Glomerular visceral epithelial cell (primary cell): ENCODE data around the gene VWC2.
"Not testable (repeated sequence)": the region's sequence is repeated elsewhere in the genome, so short reads cannot be mapped to it uniquely, and the experiment has no call there.

Source experiments
- DNase-seq: peaks from one replicate; pipeline ENCODE4 v3.0.0-alpha.2; 2016; ENCODE audit errors: extremely low spot score

The VWC2 gene

GRCh38 chr7:49851614-49851934 lies 78.1 kb downstream of the VWC2 start:
- DNase-seq = not testable (repeated sequence)

DNA sequence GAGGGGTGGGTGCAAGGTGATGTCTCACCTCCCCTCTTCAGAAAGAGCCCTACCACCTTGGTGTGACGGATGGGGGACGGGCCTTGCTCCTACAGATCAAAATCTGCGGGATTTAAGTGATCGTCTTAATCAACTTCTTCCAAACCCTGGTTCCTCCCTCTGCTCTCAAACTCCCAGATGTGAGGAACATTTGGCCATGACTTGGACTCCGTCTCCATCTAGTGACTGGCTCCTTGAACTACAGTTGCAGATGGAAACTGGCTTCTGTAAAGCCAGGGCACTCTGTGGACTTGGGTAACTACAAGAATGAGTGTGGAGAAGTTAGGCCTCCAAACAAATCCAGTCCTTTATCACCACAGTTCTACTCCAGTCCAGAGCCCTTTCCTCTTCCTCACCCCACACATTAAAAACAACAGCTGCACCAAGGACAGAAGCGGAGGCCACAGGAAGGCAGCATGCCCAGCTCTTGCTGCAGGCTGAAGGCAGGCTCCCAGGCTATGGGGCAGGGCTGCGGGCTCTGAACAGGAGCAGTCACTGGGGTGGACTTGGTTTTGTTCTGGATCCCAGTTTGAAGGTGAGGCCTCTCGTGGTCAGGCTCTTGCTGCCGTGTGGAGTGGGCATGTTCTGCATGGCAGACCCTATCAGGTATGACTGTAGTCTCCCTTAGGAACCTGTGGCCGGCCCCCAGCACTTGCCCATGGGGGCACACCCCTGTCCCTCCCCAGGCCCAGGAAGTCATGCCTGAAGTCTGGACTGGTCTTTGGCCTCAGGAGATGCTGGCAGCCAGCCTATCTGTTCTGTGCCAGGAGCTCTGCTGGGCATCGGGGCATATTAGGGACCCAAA lies 79.4 kb downstream of the VWC2 start:
- DNase-seq = peak; percentile 54

- no peak for DNase-seq
Observed at GRCh38 chr7:49855281-49855980, 82.0 kb downstream of the VWC2 start.

GRCh38 chr7:49860293-49860692 lies 86.9 kb downstream of the VWC2 start:
- no peak for DNase-seq

- DNase-seq = no peak
Observed at GRCh38 chr7:49866076-49866735, 92.8 kb downstream of the VWC2 start.

DNA sequence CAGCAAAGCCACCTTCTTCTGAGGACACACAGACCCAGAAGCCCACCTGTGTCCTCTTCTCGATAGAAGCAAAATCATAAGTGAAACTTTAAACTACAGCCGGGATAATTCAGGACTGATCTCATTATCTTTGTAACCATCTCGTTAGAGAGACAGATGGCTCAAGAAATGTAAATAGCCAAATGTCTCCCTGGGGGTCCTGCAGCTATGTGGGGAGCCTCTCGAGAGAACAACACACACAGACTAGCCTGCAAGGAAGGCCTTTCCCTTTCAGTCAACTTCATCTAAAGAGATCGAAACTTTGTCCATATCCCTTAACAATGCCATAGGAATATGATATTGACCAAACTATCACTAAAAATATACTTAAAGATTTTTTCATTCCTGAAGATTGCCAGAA lies 93.5 kb downstream of the VWC2 start:
- DNase-seq = no peak

GRCh38 chr7:49873420-49873819 lies 100.0 kb downstream of the VWC2 start:
- DNase-seq = no peak

GRCh38 chr7:49875336-49875735 lies 101.9 kb downstream of the VWC2 start:
- DNase-seq = no peak

GRCh38 chr7:49876202-49876601 lies 102.8 kb downstream of the VWC2 start:
- DNase-seq = no peak

GRCh38 chr7:49878089-49878488 lies 104.7 kb downstream of the VWC2 start:
- DNase-seq = no peak

- no peak for DNase-seq
Observed at GRCh38 chr7:49878627-49879026, 105.2 kb downstream of the VWC2 start.

GRCh38 chr7:49883933-49884332 lies 110.5 kb downstream of the VWC2 start:
- no peak for DNase-seq

DNA sequence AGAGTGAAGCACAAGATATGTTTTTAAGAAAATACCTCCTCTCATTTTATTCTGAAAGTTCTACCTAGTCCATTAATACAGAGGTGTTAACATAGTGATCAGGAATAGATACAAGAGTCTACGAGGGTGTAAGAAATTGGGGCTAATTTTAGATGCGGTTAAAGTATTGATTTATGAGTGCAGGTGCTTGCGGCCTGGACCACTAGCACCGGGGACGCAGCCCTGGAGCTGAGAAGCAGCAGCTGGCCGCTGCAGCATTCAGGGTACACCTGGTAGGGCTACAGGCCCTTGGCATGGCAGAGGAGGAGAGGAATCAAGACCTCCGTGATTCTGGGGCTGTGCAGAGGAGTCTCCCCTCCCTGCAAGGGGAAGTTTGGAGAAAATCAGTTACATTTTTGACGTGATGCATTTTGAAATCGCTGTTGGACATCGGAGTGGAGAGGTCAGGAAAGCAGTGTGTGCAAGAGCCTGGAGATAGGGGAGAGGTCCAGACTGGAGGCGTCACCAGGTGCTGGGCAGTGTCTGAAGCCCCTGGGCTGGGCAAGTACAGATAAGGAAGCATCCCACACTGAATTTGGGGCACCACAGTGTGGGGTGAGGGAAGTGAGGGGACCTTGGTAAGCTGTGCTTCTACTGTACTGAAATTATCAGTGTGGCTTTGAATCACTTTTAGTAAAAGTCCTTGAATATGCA lies 112.3 kb downstream of the VWC2 start:
- DNase-seq = no peak

DNA sequence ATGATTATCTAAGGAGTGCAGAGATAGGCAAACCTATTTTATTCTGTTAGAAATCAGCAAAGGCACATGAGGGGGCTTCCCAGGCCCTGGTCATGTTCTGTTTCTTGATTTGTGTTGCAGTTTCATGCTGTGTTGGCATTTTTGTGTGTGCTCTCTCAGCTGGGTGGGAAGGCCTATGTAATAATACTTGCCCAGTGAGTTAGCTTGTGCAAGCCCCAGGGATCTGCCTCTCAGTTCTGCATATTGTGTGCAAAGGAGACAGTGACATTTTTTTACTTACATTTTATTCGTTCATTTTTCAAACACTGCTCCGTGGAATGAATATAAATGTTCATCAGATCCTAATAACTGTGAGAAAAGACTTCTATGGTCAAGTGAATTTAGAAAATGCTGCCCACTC lies 119.0 kb downstream of the VWC2 start:
- no peak for DNase-seq

DNA sequence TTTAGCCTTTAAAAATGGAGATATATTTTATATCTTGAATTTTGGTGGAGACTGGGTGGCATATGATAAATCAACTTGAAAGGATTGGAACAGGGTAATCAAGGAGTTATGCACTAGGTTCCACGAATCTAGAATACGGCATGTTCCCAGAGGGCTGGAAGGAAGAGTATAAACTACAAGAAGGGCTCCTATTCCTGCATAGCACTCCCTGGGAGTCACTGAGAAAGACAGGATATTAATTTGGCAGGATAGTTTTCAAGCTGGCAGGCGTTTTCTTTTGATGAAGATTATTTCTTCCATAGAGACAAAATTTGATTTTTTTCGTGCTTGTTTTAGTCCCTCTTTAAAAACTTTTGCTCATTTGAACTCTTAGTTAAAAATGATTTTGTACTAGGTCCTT lies 119.7 kb downstream of the VWC2 start:
- no peak for DNase-seq

DNA sequence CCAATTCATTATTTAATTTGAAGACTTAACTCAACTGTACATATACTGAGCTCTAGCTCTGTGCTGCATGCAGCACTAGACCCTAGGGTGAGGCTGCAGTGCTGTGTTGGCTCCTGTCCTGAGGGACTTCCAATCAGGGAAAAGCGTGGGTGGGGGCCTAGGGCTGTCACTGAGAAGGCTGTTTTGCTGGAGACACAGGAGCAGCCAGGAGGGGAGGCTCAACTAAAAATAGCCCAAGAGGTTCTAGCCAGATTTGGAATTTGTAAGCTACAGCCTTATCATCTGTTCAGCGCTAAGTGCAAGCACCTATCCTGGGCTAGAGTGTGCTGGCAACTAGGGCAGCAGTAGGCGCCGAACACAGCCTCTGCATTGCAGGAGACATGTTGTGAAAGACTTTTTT lies 121.1 kb downstream of the VWC2 start:
- DNase-seq = no peak

- no peak for DNase-seq
Observed at GRCh38 chr7:49911909-49912308, 138.5 kb downstream of the VWC2 start.

GRCh38 chr7:49926720-49927119 lies 153.3 kb downstream of the VWC2 start:
- no peak for DNase-seq

GRCh38 chr7:49927631-49928030 lies 154.2 kb downstream of the VWC2 start:
- DNase-seq = no peak

DNA sequence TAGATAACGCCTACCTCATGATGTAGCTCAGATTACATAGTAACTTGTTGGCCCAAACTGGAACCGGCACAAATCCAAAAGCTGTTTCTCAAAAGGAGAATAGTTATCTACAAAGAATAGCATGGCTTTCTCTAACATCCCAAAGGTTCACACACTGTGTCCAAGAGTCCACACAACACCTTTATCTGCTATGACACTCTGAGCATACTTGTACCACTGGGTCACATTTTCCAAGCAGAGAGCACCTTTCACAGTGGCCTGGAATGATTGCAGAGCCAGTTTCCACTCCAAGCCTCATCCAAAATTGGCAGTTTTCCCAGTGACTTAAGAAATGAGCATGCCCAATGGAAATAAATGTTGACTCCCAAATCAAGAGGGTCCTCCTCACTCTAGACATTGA lies 155.3 kb downstream of the VWC2 start:
- DNase-seq = no peak

DNA sequence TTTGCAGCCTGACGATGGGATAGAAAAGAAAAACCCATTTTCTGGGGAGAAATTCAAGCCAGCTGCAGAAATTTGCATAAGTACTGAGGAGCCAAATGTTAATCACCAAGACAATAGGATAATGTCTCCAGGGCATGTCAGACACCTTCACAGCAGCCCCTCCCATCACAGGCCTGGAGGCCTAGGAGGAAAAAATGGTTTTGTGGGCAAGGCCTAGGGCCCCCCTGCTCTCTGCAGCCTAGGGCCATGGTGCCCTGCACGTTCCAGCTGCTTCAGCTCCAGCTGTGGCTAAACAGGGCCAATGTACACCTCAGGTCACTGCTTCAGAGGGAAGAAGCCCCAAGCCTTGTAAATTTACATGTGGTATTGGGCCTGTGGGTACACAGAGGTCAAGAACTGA lies 158.2 kb downstream of the VWC2 start:
- no peak for DNase-seq

GRCh38 chr7:49937608-49938007 lies 164.2 kb downstream of the VWC2 start:
- no peak for DNase-seq
